HL-60/S4 (cell line): Measurements from ENCODE around the gene JAKMIP1.

ENCODE experiments used
- in situ Hi-C: fragments of 300-500 bp; cut with MboI; formaldehyde crosslinking; loops from 2 replicates; pipeline ENCODE4 v1.14.3; 2022; ENCODE audit warnings: low sequenced_read_pairs

The JAKMIP1 gene

GRCh38 chr4:5976431-5976830 is 223.9 kb downstream of the JAKMIP1 start:
- in situ Hi-C loops = no loop called here
